Hair follicle dermal papilla cell (primary cell): ENCODE data around the gene PSMB1. TPM values are rescaled to one million over a fixed set of nuclear protein-coding genes. Genes with fewer than 3 reads are reported as not detected.

Experiments used
- total RNA-seq: library from RNA; depleted of rRNA; stranded (reverse); fragments of >200 nt; gene quantifications from 2 replicates; pipeline ENCODE4 v1.2.3, GENCODE V29; 2012

PSMB1 gene
- 160 and 195 TPM in 2 replicates for total RNA-seq

DNA sequence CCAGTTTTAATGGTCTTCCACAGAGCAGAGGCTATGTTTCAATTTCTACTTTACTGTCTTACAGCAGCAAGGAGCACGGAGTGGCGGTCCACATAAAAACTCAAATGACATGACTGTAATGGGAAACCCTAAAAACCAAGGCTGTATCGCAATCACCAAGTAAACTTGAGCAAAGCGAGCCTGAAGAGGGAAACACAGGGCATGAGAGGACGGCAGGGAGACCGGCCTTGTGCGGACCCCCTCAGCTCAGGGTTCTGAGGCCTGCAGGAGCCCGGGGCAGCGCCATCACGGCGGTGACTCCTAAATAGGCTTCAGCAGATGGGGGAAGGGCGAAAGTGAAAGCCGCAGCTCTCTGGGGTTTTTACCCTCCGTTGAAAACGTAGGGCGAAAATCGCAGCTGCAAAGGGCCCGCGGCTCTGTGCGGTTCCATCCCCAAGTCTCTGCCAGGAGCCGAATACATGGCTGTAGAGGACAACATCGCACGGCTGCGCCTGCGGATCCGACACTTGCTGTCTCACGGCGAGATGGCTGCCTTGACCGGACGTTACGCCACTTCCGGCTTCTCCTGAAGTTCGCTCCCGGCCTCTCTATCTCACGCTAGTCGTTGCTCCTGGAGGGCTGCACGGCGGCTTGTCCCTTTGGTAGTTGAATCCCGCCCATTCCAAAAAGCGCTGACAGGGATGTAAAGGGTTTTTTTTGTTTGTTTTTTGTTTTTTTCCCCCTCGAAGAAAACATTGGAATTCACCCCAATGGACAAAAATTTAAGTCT lies at the start of gene PSMB1:
PSMB1 (minus strand) TSS at position 543 of the 769 bp plus-strand sequence; CDS start at position 478, 65 bp downstream.

GRCh38 chr6:170584181-170584953 lies 31.3 kb upstream of the PSMB1 start, which contains the start of gene PDCD2:
PDCD2 (minus strand) TSS chr6:170584637; CDS start chr6:170584581, 56 bp downstream.

GRCh38 chr6:170554013-170554795 lies 1.1 kb upstream of the PSMB1 start, which contains the start of gene TBP:
TBP (plus strand) TSS chr6:170554369; CDS start chr6:170557030, 2,661 bp downstream.

Other genes starting within 250 kb of the PSMB1 start
- gene FAM120B, start 246.5 kb downstream of the PSMB1 start, total RNA-seq: 20.4 and 21.4 TPM in 2 replicates
- 14.6 and 15.8 TPM in 2 replicates for gene TBP, start 1.1 kb upstream of the PSMB1 start, total RNA-seq
- 60.4 and 66.2 TPM in 2 replicates for gene PDCD2, start 31.3 kb upstream of the PSMB1 start, total RNA-seq